ENCODE results near the gene HOXD12.

- TF ChIP-seq CTCF (conservative IDR thresholded peaks at IDR 0.05; ENCODE audit: low read length) (no peak), EZH2phosphoT487 (IDR thresholded peaks at IDR 0.05; ENCODE audit: borderline replicate concordance, low read depth, low read length) (no peak)
Measured at GRCh38 chr2:176122052-176122682, 22.6 kb downstream of the HOXD12 start.

All from OCI-LY7 (cell line).